PFSK-1 (cell line): ENCODE data around the gene OSER1.

Source experiments
- FOXP2 ChIP-seq: optimal IDR thresholded peaks from 2 replicates; pipeline ENCODE3; 2011; ENCODE audit warnings: borderline replicate concordance, control low read depth, inconsistent platforms; ENCODE audit not compliant: insufficient read depth; ENCODE audit errors: extremely low read length, extremely low read depth
- POLR2AphosphoS5 ChIP-seq: IDR thresholded peaks from 2 replicates; pipeline ENCODE4 v1.6.1; 2012; ENCODE audit warnings: low read depth, mild to moderate bottlenecking, control low read depth, low read length, moderate library complexity
- REST ChIP-seq, 2 experiments: IDR thresholded peaks; 2 replicates each; pipeline versions ENCODE4 v1.6.1 to v1.8.0; 2011 to 2012; ENCODE audit warnings: low read depth in 2 of 2, low read length in 2 of 2, control low read depth in 1 of 2, inconsistent platforms in 1 of 2, mild to moderate bottlenecking in 1 of 2, moderate library complexity in 1 of 2; ENCODE audit not compliant: insufficient read depth in 1 of 2
- SIN3A ChIP-seq: IDR thresholded peaks from 2 replicates; pipeline ENCODE4 v1.6.1; 2012; ENCODE audit warnings: mild to moderate bottlenecking, low read length, moderate library complexity, borderline replicate concordance; ENCODE audit not compliant: insufficient read depth
- TAF1 ChIP-seq: IDR thresholded peaks from 2 replicates; pipeline ENCODE4 v1.6.1; 2012; ENCODE audit warnings: low read length, control low read depth, borderline replicate concordance; ENCODE audit not compliant: insufficient read depth

- TF ChIP-seq SIN3A (no peak), REST (IDR thresholded peaks at IDR 0.05; ENCODE audit: insufficient read depth in 1 of 2, low read depth in 2 of 2, low read length in 2 of 2) (no peak), TAF1 (no peak), POLR2AphosphoS5 (no peak), FOXP2 (no peak)
These were observed 23.4 kb downstream of the OSER1 start, which contains the start of gene JPH2 for GRCh38 chr20:44187054-44187771.
